Urinary bladder (tissue), 4 donors: Measurements from ENCODE around the gene SNRPA1. TPM values are rescaled to one million over a fixed set of nuclear protein-coding genes. Genes with fewer than 3 reads are reported as not detected.
A peak's percentile ranks its signal among the peaks of the same experiment; 100 is the strongest.
"Not testable (repeated sequence)": the region's sequence is repeated elsewhere in the genome, so short reads cannot be mapped to it uniquely, and the experiment has no call there.

Source experiments
- DNase-seq: peaks from one replicate; pipeline ENCODE4 v3.0.0-alpha.2; 2015; ENCODE audit errors: extremely low spot score
- H3K27ac ChIP-seq: one replicate; pipeline ENCODE4 v1.5.1; 2013; ENCODE audit warnings: low read depth, mild to moderate bottlenecking, moderate library complexity
- H3K36me3 ChIP-seq: one replicate; pipeline ENCODE4 v1.6.1; 2013; ENCODE audit warnings: mild to moderate bottlenecking, moderate library complexity; ENCODE audit not compliant: insufficient read depth
- H3K4me1 ChIP-seq: one replicate; pipeline ENCODE4 v1.6.1; 2013; ENCODE audit warnings: mild to moderate bottlenecking, moderate library complexity; ENCODE audit not compliant: insufficient read depth
- H3K4me3 ChIP-seq: one replicate; pipeline ENCODE4 v1.5.1; 2013; ENCODE audit warnings: low read depth, low read length
- WGBS: extraction: QIAGEN DNeasy Blood & Tissue Kit; methylation state at CpG from one replicate; pipeline ENCODE4 v1.1.7; 2013; 5-methylcytosine and 5-hydroxymethylcytosine counted together
- polyA plus RNA-seq: library from polyadenylated mRNA; stranded (reverse); fragments of 200-250 nt; gene quantifications from one replicate; pipeline ENCODE4 v1.2.3, GENCODE V29; 2013
- total RNA-seq: library from RNA; depleted of rRNA; stranded (reverse); fragments of >200 nt; gene quantifications from one replicate; pipeline ENCODE4 v1.2.3, GENCODE V29; 2014
- donor health status: healthy with polysubstance abuse.
- donor health status: healthy.

Gene SNRPA1
- 18.5 TPM for total RNA-seq
- 32.2 TPM for polyA plus RNA-seq

DNA sequence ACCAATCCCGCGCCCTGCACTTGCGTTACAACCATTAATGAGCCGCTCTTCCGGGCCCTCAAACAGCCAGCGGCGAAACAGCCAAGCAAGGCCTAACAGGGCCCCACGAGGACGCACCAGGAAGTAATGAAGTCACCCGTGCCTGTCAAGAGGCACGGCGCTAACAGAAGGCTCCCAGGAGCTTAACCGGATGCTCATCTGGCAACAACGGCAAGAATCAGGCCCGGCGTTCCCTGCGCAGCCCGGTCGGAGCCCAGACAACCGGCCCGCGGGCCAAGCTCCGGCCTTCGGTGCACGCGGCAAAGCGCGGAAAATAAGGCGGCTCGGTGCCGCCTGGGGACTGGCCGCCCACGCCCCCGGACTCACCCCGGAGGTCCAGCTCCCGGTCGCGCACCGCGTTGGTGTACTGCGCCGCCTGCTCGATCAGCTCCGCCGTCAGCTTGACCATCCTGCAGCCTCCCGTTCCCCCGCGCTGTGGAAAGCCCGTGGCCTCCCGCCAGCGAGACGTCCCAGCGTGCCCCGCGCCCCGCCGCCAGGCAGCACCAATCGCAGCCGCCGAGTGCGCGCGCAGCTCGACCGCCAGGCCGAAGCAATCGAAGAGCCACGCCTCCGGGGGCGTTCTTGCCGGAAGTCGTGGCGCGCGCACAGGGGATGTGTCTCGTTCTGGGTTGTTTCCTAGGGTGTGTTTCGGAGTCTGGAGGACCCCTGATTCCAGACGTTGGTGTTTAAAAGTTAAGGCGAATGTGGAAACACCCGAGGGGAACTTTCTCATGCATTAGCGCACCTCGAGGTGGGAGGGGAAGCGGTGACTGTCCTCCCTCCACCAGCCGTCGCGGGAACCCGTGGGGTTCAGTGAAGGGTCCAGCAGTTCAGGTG lies at the start of gene SNRPA1:
TSS of gene SNRPA1 (minus strand) at position 518 of the 876 bp plus-strand sequence. CDS start at position 448, 70 bp downstream.
- H3K4me3 ChIP-seq = peak within 1 kb of the TSS; percentile 82
- under 1% methylated on average over 87 of the region's 87 CpGs for WGBS
- H3K27ac ChIP-seq = peak within 1 kb of the TSS; percentile 89
- H3K36me3 ChIP-seq = no peaks in the 10 kb centered on the region
- DNase-seq = peak; percentile 80
- H3K4me1 ChIP-seq = no peaks in the 10 kb centered on the region

DNA sequence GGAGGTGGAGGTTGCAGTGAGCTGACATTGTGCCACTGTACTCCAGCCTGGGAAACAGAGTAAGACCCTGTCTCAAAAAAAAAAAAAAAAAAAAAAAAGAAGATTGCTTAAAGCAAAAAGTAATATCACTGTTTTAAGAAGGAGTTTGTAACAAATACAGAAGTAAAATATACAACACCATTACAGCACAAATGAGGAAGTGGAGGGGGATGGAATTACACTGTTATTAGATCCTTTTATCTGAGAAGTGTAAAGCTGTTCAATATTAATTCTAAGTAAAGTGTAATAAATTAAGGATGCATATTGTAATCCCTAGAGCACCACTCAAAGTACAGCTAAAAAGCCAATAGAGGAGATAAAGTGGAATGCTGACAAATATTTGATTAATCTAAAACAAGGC lies 47.0 kb upstream of the SNRPA1 start:
- Histone ChIP-seq H3K36me3 (no peaks in the 10 kb centered on the region), H3K27ac (no peak overlapping the region), H3K4me3 (no peak overlapping the region), H3K4me1 (no peaks in the 10 kb centered on the region)
- no peak for DNase-seq

DNA sequence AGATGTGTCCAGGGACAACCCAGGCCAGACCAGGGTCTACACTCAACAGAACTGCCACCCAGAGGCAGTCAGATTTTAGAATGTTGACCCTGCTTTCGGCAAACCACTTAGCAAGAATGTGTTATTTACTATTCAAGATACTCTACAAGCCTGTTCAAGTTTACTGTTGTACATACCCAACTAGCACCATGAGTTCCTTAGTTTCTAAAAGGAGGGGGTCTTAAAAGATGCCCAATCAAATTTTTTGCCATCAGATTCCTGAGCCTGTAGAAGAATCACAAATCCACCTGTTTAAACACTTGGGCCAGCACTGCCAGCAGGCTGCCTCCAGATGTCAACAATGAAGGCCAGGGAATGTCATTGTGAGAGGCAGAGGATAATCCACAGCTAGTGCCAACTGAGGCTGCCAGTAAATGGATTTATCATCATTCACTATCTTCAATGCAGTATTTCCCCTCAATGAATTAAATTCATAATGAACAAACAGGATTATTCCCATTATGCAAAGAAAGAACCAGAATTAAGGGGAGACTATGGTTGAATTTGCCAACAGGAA lies 43.5 kb upstream of the SNRPA1 start:
- no peaks in the 10 kb centered on the region for H3K36me3 ChIP-seq
- no peak overlapping the region for H3K27ac ChIP-seq
- 71% methylated on average over 1 of the region's 1 CpG for WGBS
- DNase-seq = no peak
- H3K4me1 ChIP-seq = no peaks in the 10 kb centered on the region
- H3K4me3 ChIP-seq = no peak overlapping the region

DNA sequence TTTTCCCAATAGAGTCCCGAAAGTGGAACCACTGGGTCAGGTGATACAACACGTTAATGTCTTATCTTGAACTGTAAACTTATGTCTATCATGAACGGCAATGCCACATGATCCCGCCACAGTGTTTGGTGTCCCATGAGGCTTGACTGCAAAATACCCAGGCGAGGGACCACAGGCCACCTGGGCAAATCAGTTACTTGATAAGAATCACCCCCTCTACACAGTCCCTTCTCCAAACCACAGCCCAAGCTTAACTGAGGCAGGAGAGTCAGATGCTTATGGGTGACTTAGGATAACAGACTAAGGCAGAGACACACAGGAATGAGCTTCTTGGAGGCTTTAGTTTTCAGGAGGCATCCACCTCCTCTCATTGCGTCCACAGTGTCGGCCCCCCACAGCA lies 42.9 kb upstream of the SNRPA1 start:
- no peak for DNase-seq
- H3K4me1 ChIP-seq = no peaks in the 10 kb centered on the region
- no peak overlapping the region for H3K4me3 ChIP-seq
- H3K27ac ChIP-seq = no peak overlapping the region
- H3K36me3 ChIP-seq = no peaks in the 10 kb centered on the region
- 59% methylated on average over 7 of the region's 7 CpGs for WGBS

DNA sequence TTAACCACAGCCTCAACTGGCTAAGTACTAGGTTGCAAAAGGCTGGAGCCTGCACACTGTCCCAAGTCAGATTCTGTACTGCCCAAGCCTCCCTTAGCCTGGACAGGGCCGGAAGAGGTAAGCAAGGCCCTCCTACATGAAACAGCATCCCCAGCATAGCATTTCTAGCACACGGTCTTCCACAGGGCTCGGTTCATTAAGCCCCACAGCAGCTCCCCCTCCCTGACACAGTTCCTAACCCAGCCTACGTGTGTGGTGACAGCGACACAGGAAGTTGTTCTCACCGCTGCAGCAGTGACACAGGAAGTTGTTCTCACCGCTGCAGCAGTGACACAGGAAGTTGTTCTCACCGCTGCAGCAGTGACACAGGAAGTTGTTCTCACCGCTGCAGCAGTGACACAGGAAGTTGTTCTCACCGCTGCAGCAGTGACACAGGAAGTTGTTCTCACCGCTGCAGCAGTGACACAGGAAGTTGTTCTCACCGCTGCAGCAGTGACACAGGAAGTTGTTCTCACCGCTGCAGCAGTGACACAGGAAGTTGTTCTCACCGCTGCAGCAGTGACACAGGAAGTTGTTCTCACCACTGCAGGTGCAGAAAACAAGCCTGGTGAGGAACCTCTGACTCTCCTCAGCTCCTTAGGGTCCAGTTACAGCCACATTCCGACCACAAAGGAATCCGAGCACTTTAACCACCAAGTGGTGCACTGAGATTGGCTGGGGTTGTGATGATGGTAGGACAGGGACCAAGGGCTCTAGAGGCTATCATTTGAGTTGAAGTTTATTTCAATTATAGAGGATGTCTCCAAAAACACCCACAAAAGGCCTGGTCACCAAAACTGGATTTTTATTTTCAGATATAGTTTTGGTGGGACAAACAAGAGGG lies 39.1 kb upstream of the SNRPA1 start:
- not testable (repeated sequence) for DNase-seq, H3K36me3 ChIP-seq, H3K4me3 ChIP-seq, H3K4me1 ChIP-seq, H3K27ac ChIP-seq
- WGBS = 82% methylated on average over 12 of the region's 16 CpGs

DNA sequence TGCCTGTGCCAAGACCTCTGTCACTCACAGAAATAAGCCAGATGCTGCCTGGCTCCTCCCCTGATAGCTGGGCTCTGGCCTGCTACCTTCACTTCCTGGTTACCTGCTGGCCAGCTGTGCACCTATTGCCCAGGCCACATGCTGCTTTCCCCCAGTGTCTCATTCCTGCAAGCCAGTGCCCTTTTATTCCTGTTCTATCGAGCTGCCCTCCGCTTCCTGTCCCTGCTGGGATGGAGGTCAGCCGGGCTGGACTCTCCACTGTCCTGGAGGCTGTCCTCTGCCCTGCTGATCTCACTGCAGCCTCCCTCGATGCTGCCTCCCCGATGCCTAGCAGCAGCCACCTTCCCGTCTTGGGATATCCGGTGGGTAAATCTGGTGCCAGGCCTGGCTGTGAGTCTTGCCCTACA lies 37.0 kb upstream of the SNRPA1 start:
- H3K27ac ChIP-seq = no peak overlapping the region
- no peak for DNase-seq
- 88% methylated on average over 7 of the region's 7 CpGs for WGBS
- H3K4me3 ChIP-seq = no peak overlapping the region
- H3K36me3 ChIP-seq = no peaks in the 10 kb centered on the region
- H3K4me1 ChIP-seq = no peaks in the 10 kb centered on the region

DNA sequence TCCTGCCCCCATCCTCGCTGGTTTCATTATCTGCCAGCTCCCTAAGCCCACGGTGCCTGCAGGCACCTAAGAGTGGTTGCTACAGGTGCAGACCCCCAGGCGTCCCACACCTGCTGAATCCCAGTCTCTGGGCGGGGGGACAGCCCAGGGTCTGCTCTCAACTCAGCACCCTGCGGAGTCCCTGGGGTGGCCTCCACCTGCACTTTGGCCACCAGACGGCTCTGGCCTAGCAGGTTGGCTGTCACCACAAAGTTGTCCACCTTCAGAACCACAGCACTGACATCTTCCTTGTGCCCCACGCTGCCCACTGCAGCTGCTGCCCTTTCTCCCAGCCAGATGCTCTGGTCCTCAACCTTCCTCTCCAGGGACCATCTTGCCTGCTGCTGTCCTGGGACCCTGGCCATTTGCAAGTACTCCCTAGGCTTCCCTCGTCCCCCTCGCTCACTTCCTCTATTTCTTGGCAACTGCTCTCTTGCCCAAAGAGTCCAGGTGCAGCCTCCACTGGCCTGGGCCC lies 34.9 kb upstream of the SNRPA1 start:
- H3K27ac ChIP-seq = no peak overlapping the region
- WGBS = 84% methylated on average over 9 of the region's 9 CpGs
- DNase-seq = no peak
- H3K4me3 ChIP-seq = no peak overlapping the region
- H3K4me1 ChIP-seq = no peaks in the 10 kb centered on the region
- H3K36me3 ChIP-seq = no peaks in the 10 kb centered on the region

DNA sequence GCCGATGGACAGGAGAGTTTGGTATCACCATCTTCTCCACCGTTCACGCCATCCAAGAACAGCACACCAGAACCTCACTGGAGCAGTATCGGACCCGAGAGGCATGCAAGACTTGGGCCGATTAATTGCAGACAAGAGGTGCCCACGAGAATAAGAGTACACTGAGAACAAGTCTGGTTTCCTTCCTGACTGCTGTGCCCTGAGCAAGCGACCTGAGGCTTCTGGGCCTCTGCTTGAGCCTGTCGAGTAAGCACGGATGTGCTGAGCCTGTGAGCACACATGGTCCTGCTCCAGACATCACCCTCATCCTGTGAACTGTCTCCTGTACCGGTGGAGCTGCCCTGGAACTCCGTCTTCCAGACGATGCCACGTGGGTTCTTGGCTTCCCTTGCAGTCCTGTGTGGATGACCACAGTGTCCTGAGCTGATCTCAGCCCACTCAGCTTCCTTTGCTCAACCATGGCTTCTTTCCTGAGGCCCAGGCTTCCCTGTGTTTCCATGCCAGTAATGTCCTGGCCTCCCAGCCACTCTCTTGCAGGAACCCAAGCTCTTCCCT lies 34.3 kb upstream of the SNRPA1 start:
- Histone ChIP-seq H3K4me1 (no peaks in the 10 kb centered on the region), H3K27ac (no peak overlapping the region), H3K36me3 (no peaks in the 10 kb centered on the region), H3K4me3 (no peak overlapping the region)
- WGBS = 75% methylated on average over 14 of the region's 14 CpGs
- no peak for DNase-seq

DNA sequence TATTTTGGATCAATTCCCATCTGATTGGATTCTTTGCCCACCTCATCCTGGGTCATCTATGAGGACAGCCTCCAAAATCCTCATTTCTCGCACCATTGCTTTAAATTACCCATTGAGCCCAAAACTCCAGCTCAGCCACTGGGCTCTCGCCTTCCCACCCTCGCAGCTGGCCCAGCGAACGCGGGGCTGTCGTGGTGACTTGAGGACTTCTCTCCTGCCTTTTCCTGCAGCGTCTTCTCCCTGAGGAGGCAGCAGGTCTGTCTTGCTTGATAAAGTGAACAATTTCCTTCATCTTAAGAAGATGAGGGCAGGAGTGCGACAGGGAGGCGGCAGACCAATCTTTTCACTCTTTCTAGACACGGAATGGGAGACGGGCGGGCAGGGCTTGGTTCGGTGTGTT lies 33.0 kb upstream of the SNRPA1 start:
- WGBS = 84% methylated on average over 14 of the region's 14 CpGs
- no peak overlapping the region for H3K4me3 ChIP-seq
- H3K4me1 ChIP-seq = no peaks in the 10 kb centered on the region
- no peaks in the 10 kb centered on the region for H3K36me3 ChIP-seq
- no peak overlapping the region for H3K27ac ChIP-seq
- DNase-seq = no peak

DNA sequence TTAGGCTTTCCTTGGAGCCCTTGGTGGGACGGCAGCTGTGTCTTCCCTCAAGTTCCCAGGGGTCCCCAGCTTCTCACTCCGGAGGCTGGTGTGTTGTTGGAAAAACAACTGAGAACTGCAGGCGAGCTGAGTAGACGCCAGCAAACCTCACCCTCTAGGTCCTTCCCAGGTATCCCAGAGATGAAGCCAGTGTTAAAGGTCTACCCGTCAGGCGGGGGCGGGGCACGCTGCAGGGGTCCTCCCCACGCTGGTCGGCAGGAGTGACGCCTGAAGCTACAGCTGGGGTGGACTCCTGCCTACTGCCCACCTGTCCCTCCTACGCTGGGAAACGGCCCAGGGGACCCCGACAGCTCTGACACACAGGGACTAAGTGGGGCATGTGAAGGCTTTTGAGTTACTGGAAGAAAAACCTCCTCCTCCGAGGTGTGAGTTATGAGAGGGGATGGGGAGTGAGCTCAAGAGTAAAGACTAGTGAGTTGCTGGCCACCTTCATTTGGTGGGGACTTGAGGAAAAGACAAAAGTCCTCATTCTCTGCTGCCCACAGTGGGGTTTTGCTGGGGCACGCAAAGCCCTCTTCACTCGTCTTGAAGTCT lies 32.2 kb upstream of the SNRPA1 start:
- H3K36me3 ChIP-seq = no peaks in the 10 kb centered on the region
- 71% methylated on average over 17 of the region's 17 CpGs for WGBS
- no peak overlapping the region for H3K27ac ChIP-seq
- H3K4me3 ChIP-seq = no peak overlapping the region
- no peaks in the 10 kb centered on the region for H3K4me1 ChIP-seq
- no peak for DNase-seq

DNA sequence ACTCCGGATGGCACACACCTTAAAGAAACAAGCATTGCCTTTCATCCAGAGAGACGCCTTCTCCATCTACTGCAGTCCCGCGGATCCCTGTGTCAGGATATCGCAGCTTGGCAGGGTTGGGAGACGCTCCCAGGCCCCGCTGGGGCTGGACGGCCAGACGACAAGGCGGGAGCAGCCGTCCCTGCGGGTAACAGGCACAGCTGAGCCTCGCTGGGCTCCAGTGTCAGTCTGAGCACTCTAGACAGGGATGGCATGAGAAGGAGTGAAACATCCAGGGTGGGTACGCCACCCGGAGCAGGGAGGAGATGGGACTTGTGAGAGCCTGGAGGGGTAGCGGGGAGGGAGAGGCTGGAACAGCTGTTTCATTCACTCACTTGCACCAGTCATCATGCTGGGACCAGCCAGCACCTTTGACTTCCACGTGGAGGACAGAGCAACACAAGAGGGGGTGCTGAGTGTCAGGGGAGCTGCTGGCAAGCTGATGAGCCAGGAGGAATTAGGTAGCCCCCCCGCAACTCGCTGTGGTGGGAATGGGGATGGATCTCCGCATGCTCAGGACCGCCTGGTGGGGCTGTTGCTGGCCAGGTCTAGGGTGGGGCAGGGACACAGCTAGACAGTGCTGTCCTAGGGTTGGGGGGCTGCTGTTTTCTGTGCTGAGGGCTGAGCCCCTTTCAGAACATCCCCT lies 31.6 kb upstream of the SNRPA1 start:
- 72% methylated on average over 21 of the region's 21 CpGs for WGBS
- Histone ChIP-seq H3K4me1 (no peaks in the 10 kb centered on the region), H3K4me3 (no peak overlapping the region), H3K27ac (no peak overlapping the region), H3K36me3 (no peaks in the 10 kb centered on the region)
- no peak for DNase-seq

DNA sequence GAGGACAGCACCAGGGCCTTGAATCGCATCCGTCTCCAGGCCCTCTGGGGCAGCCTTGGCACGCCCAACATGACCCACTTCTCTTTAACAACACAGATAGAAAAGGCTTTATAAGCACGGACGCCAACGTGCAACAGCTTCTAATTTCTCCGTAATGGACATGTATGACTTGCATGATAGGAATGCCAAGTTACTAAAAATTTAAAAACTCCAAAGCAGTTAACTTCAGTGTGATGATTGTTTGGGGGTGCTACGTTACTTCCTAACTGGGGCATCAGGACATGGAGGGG lies 30.9 kb upstream of the SNRPA1 start:
- Histone ChIP-seq H3K36me3 (no peaks in the 10 kb centered on the region), H3K27ac (no peak overlapping the region), H3K4me3 (no peak overlapping the region), H3K4me1 (no peaks in the 10 kb centered on the region)
- WGBS = 88% methylated on average over 8 of the region's 8 CpGs
- no peak for DNase-seq
